Inferior parietal cortex (tissue), 1 donor: ENCODE results near the gene TIGIT.
A peak's percentile ranks its signal among the peaks of the same experiment; 100 is the strongest.

Source experiments
- DNase-seq: peaks from one replicate; pipeline ENCODE4 v3.0.0-alpha.2; 2016; ENCODE audit errors: extremely low spot score

TIGIT gene

GRCh38 chr3:114310695-114311094 is 16.9 kb downstream of the TIGIT start:
- DNase-seq: no peak

- DNase-seq: no peak
Observed at GRCh38 chr3:114313426-114313825, 19.6 kb downstream of the TIGIT start.

GRCh38 chr3:114314282-114314681 is 20.5 kb downstream of the TIGIT start:
- no peak for DNase-seq

- DNase-seq: no peak
Observed at GRCh38 chr3:114318295-114318694, 24.5 kb downstream of the TIGIT start.

GRCh38 chr3:114319453-114319852 is 25.6 kb downstream of the TIGIT start:
- no peak for DNase-seq

GRCh38 chr3:114320246-114320645 is 26.4 kb downstream of the TIGIT start:
- DNase-seq: no peak

GRCh38 chr3:114323546-114324254 is 29.9 kb downstream of the TIGIT start:
- DNase-seq: no peak

- no peak for DNase-seq
Observed at GRCh38 chr3:114327665-114328064, 33.8 kb downstream of the TIGIT start.

- DNase-seq: no peak
Observed at GRCh38 chr3:114328345-114328744, 34.5 kb downstream of the TIGIT start.

GRCh38 chr3:114329823-114330222 is 36.0 kb downstream of the TIGIT start:
- no peak for DNase-seq

GRCh38 chr3:114331007-114331406 is 37.2 kb downstream of the TIGIT start:
- DNase-seq: no peak

GRCh38 chr3:114331710-114332109 is 37.9 kb downstream of the TIGIT start:
- DNase-seq: no peak

- DNase-seq: no peak
Observed at GRCh38 chr3:114332342-114333179, 38.7 kb downstream of the TIGIT start.

- peak; percentile 44 for DNase-seq
Observed at GRCh38 chr3:114333180-114333922, 39.5 kb downstream of the TIGIT start.

GRCh38 chr3:114333923-114334240 is 40.1 kb downstream of the TIGIT start:
- DNase-seq: no peak

GRCh38 chr3:114336122-114336697 is 42.4 kb downstream of the TIGIT start:
- peak; percentile 7 for DNase-seq

GRCh38 chr3:114336857-114337256 is 43.0 kb downstream of the TIGIT start:
- DNase-seq: no peak

- no peak for DNase-seq
Observed at GRCh38 chr3:114338651-114339357, 45.0 kb downstream of the TIGIT start.

GRCh38 chr3:114344492-114344891 is 50.7 kb downstream of the TIGIT start:
- DNase-seq: no peak

- DNase-seq: no peak
Observed at GRCh38 chr3:114350271-114350670, 56.4 kb downstream of the TIGIT start.

- DNase-seq: no peak
Observed at GRCh38 chr3:114350690-114351089, 56.9 kb downstream of the TIGIT start.
